MV-4-11 (cell line): ENCODE measurements around the gene CGB2.

Experiments used
- DNase-seq: peaks from one replicate; lab custom pipeline; 2025; lab: John Stamatoyannopoulos, UW

The CGB2 gene

GRCh38 chr19:49067554-49067953 is 35.9 kb downstream of the CGB2 start:
- DNase-seq = no peak

DNA sequence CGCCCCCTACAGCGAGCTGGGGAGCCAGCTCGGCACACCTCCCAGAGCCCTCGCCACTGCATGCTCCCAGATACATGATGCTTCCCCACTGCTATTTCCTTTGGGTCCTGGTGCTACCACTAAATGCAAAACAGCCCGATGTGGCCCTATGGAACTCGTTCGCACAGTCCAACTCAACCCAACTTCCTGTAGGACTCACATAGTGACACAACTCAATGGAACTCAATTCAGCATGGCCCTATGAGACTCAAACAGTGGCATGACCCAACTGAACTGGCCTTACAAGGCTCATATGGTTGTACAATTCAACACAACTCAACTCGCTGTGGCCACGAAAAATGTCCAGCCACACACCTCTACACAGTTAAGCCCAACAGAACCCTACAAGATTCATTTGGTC is 37.3 kb downstream of the CGB2 start:
- DNase-seq = no peak

GRCh38 chr19:49070416-49070815 is 38.7 kb downstream of the CGB2 start:
- no peak for DNase-seq

- no peak for DNase-seq
Measured at GRCh38 chr19:49071860-49072547, 40.3 kb downstream of the CGB2 start.

DNA sequence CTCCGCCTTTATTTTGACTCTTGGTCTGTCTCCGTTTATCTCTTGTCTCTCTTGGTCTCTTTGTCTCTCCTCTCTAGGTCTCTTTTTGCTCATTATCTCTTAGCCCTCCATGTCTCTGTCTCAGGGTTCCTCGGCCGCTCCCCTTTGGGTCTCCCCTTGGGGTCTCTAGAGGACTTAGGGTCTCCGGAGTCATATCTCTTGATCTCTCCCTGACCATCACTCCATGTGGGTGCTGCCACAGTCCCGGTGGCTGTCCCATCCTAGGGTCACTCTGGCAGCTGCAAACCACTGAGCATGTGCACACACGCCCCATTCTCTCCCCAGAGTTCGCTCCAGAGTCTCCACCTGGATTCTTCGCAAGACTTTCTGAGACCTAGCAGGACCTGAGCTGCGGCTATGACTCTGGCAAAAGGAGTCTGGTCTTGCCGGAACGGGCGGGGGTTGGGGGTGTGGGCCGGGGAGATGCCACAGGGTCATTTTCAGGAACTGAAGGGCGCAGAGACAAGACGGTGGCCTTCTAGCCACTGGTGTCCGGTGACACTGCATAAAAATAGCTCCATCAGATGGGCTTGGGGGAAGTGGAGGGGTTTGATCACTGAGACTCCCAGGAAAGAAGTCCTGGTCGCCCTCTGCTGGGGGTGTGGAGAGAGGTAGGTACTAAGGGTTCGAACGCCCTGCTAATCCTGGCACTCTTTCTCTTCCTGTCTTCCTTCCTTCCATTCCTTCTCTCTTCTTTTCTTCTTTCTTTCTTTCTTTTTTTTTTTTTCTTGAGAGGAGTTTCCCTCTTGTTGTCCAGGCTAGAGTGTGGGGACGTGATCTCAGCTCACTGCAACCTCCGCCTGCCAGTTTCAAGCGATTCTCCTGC is 42.1 kb downstream of the CGB2 start:
- peak; percentile 67 for DNase-seq

DNA sequence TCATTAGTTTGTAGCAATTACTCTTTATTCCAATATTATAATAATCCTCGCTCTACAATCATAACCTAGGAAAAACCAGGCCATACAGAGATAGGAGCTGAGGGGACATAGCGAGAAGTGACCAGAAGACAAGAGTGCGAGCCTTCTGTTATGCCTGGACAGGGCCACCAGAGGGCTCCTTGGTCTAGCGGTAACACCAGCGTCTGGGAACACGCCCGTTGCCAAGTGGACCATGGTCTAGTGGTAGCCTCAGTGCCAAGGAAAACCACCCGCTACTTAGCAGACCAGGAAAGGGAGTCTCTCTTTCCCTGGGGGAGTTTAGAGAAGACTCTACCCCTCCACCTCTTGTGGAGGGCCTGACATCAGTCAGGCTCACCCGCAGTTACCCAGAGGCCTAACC is 43.2 kb downstream of the CGB2 start:
- DNase-seq = peak; percentile 34

DNA sequence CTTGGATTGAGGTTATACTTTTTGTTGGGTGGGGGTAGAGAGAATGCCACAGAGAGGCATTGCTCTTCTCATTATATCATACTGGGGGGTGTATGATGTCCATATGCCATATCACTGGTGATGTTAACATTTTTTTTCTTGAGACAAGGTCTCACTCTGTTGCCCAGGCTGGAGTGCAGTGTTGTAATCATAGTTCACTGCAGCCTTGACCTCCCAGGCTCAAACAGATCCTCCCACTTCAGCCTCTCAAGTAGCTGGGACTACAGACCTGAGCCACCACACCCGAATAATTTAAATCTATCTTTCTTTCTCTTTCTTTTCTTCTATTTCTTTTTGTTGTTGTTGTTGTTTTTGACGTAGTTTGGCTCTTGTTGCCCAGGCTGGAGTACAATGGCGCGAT is 48.7 kb downstream of the CGB2 start:
- DNase-seq = no peak

DNA sequence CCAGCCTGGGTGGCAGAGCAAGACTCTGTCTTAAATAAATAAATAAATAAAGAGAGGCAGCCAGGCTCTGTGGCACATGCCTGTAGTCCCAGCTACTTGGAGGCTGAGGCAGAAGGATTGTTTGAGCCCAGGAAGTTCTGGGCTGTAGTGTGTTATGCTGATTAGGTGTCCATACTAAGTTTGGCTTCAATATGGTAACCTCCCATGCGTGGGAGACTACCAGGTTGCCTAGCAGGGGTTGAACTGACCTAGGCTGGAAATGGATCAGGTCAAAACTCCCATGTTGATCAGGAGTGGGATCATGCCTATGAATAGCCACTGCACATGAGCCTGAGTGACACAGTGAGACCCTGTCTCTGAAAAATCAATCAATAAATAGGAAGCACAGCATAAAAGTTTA is 49.6 kb downstream of the CGB2 start:
- DNase-seq = peak; percentile 32
